ENCODE data around the gene DDX31. TPM values are rescaled to one million over a fixed set of nuclear protein-coding genes. Genes with fewer than 3 reads are reported as not detected.

DDX31 gene
- total RNA-seq, 1 experiment from 2014 or later: 28.4 TPM

DNA sequence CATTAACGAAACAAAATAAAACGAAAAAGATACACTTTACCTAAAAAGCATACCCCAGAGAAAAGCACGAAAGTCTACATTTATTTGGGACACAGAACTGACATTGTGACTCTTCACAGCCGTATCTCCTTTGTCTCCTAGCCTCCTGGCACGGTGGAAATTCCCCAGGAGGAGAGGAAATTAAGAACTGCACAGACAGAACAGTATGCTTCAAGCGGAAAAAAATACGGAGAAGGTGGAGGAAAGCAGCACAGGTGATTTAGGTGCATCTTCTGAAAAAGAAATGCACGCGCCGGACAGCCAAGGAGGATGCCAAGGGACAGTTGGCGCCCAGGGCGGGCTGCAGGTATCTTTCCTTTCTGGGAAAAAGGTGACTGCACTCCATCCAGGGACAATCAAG is 32.0 kb downstream of the DDX31 start:
- Histone ChIP-seq H3K23me2 (ENCODE audit: insufficient read length, low read depth, low read length, poor library complexity, severe bottlenecking) (no peaks in the 10 kb centered on the region), H3K4me2 (ENCODE audit: insufficient read depth, insufficient read length, low read length) (no peak overlapping the region), H2AFZ (ENCODE audit: low read length) (no peak overlapping the region), H3K27ac (ENCODE audit: insufficient read length, low read depth, low read length) (no peak overlapping the region), H2BK5ac (ENCODE audit: insufficient read length, low read length) (no peak overlapping the region), H4K91ac (ENCODE audit: insufficient read length, low read depth, low read length) (no peak overlapping the region), H3K9ac (ENCODE audit: extremely low read depth, insufficient read length, low read length) (no peak overlapping the region), H3K27me3 (ENCODE audit: insufficient read depth, low read length) (no peaks in the 10 kb centered on the region), H2AK5ac (ENCODE audit: insufficient read length, low read length) (no peak overlapping the region), H4K8ac (replicated peaks; ENCODE audit: insufficient read length, low read depth, low read length) (no peak overlapping the region), H4K20me1 (ENCODE audit: control insufficient read depth, insufficient read depth, insufficient read length) (no peaks in the 10 kb centered on the region), H3K79me1 (ENCODE audit: insufficient read depth, low read depth, low read length, poor library complexity, severe bottlenecking) (no peaks in the 10 kb centered on the region), H2BK15ac (ENCODE audit: low read depth, low read length) (no peak overlapping the region), H3K9me3 (ENCODE audit: control insufficient read depth, low read depth, low read length) (no peaks in the 10 kb centered on the region), H3K23ac (ENCODE audit: insufficient read length, low read depth, low read length) (no peak overlapping the region), H3K56ac (ENCODE audit: insufficient read length, low read depth, low read length) (no peak overlapping the region), H3K14ac (ENCODE audit: insufficient read depth, low read length) (no peak overlapping the region), H3K79me2 (ENCODE audit: insufficient read depth, low read length) (peaks cover 2% of the 10 kb centered on the region; the same call in 1 of the 2 replicates), H4K5ac (ENCODE audit: insufficient read length, low read depth, low read length) (no peak overlapping the region), H3T11ph (ENCODE audit: low read length) (no peak overlapping the region), H3K18ac (ENCODE audit: insufficient read length, low read depth, low read length) (no peak overlapping the region), H2BK12ac (ENCODE audit: insufficient read length, low read depth, low read length) (no peak overlapping the region), H2BK20ac (ENCODE audit: low read depth, low read length, poor library complexity, severe bottlenecking) (no peak overlapping the region), H3K4ac (ENCODE audit: low read depth, low read length) (no peak overlapping the region), H3K4me1 (ENCODE audit: insufficient read depth, low read length) (no peaks in the 10 kb centered on the region), H2BK120ac (ENCODE audit: low read depth, low read length, poor library complexity, severe bottlenecking) (no peak overlapping the region)
- no peaks in the 10 kb centered on the region for H3K9me3 Mint-ChIP-seq
- no peak for DNase-seq
- peaks cover 9 to 43% (median 11%) of the 10 kb centered on the region in 3 experiments; a peak in 6 of 7 replicates for H3K36me3 Mint-ChIP-seq (ENCODE audit: insufficient read depth in 1 of 3, low read depth in 3 of 3)
- H3K27me3 Mint-ChIP-seq (ENCODE audit: low read depth): no peaks in the 10 kb centered on the region
- WGBS (ENCODE audit: extremely low coverage, insufficient read length, low lambda C conversion rate): no CpG with 5 or more reads among the region's 12 CpGs
- TF ChIP-seq, protein P1, sequence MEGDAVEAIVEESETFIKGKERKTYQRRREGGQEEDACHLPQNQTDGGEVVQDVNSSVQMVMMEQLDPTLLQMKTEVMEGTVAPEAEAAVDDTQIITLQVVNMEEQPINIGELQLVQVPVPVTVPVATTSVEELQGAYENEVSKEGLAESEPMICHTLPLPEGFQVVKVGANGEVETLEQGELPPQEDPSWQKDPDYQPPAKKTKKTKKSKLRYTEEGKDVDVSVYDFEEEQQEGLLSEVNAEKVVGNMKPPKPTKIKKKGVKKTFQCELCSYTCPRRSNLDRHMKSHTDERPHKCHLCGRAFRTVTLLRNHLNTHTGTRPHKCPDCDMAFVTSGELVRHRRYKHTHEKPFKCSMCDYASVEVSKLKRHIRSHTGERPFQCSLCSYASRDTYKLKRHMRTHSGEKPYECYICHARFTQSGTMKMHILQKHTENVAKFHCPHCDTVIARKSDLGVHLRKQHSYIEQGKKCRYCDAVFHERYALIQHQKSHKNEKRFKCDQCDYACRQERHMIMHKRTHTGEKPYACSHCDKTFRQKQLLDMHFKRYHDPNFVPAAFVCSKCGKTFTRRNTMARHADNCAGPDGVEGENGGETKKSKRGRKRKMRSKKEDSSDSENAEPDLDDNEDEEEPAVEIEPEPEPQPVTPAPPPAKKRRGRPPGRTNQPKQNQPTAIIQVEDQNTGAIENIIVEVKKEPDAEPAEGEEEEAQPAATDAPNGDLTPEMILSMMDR (conservative IDR thresholded peaks at IDR 0.05): no peak
- H3K4me1 Mint-ChIP-seq: no peaks in the 10 kb centered on the region
- peak overlapping the region in 2 of 3 experiments; percentile 11 to 12; a peak in 2 of 7 replicates for H3K27ac Mint-ChIP-seq
- H3K4me3 Mint-ChIP-seq: no peak overlapping the region
